Hypothalamus (tissue), 51 donors: ENCODE measurements around the gene ADAM10.

Experiments used
- DNase-seq, 51 donors: peaks; one replicate each; lab custom pipeline; 2025; lab: John Stamatoyannopoulos, UW

ADAM10 gene

DNA sequence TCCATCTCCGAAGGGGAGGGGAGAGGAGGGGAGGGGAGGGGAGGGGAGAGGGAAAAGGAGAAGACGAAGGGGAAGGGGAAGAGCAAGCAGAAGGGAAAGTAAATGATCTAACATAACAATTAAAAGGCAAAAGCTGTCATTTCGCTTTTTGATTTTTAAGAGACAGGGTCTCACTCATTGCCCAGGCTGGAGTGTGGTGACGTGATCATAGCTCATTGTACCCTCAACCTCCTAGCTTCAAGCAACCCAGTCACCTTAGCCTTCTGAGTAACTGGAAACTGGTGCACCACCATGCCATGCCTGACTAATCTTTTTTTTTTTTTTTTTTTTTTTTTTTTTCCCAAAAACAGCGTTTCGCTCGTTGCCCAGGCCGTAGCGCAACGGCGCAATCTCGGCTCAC, 22.6 kb downstream of the ADAM10 start:
- DNase-seq: no peak

- no peak for DNase-seq
Observed at GRCh38 chr15:58724466-58724865, 25.0 kb downstream of the ADAM10 start.

- no peak for DNase-seq
Observed at GRCh38 chr15:58717357-58717756, 32.1 kb downstream of the ADAM10 start.

DNA sequence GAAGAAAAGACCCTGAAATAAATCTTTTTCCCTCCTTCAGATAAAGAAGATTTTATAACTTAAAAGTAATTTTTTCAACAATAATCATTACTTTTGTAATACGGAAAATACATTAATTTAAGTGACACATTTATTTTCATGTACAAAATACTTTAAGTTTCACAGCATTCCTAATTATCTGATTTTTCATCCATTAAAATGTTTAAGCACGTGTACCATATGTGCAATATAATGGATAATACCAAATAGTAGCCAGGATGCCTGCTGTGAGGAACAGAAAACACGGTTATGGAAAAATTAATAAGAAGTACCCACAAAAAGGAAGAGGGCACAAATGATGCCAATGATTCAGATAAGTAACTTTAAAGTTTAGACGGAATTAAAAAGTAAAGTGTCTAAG, 33.5 kb downstream of the ADAM10 start:
- no peak for DNase-seq

GRCh38 chr15:58715266-58715917, 34.1 kb downstream of the ADAM10 start:
- DNase-seq: no peak

DNA sequence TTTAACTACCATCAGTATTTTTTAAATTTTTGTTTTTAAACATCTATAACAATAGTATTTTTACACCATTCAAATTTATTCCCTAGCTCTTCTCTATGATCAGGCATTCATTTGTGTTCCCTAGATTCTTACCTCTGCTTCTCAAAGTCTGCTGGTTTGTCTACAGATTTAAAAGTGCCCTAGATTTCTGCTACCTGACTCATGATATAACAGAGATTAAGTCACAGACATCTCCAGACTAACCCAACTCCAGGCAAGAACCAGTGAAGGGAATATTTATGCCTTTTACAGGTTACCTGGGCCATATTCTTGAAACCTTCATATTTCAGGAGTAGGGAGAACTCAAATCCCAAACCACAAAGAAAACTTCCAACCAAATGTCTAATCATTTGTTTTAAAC, 38.8 kb downstream of the ADAM10 start:
- DNase-seq: no peak

GRCh38 chr15:58707397-58707796, 42.1 kb downstream of the ADAM10 start:
- no peak for DNase-seq

DNA sequence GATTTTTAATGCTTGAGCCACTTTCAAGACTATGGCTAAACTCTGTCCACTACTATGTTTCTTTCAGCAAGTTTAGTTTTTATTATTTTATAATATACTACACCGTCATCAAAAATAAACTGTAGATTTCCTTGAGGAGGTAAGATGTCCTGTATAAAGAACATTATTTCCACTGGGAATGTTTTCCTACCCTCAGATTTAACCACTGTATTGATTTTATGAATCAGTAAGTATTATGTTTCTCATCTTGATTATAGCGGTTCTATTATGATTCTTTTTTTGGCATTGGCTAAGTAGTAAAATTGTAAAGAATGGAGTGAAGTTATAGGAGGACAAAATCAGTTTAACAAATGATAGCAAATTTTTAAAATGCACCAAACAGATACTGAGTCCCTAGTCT, 44.4 kb downstream of the ADAM10 start:
- DNase-seq: no peak

DNA sequence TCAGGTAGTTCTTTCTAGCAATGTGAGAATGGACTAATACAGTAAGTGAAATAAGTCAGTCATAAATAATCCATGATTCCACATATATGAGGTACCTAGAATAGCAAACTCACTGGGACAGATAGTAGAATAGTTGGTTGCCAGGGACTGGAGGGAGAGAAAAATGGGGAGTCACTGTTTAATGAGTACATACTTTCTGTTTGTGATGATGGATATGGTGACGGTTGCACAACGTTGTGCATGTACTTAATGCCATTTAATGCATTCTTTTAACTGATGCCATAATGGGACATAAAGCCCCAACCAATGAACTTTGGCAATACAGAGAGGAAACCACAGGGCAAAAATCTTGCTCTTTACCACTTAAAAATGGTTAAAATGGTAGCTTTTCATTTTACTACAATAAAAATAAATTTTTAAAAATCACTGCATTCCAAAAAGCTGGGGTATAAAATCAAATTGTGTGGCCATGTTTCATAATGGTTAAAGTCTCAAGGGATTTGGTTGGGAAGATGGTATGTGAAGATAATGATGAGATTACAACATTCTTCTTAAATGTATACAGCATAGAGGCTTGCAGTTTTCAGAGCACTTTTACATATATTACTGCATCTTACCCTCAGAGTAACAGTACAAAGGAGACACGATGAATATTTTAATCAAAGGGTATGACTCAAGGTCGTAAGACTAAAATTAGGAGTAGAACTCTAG, 45.2 kb downstream of the ADAM10 start:
- DNase-seq: no peak

GRCh38 chr15:58703610-58704009, 45.9 kb downstream of the ADAM10 start:
- DNase-seq: no peak

- no peak for DNase-seq
Observed at GRCh38 chr15:58702233-58702632, 47.3 kb downstream of the ADAM10 start.

DNA sequence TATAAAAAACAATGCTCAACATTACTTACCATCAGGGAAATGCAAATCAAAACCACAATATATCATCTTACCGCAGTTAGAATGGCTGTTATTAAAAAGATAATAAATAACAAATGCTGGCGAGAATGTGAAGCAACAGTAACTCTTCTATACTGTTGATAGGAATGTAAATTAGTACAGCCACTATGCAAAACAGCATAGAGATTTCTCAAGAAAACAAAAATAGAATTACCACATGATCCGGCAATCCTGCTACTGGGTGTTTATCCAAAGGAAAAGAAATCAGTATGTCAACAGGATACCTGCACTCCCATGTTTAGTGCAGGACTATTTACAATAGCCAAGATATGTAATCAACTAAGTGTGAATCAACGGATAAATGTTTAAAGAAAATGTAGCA, 48.1 kb downstream of the ADAM10 start:
- DNase-seq: no peak

DNA sequence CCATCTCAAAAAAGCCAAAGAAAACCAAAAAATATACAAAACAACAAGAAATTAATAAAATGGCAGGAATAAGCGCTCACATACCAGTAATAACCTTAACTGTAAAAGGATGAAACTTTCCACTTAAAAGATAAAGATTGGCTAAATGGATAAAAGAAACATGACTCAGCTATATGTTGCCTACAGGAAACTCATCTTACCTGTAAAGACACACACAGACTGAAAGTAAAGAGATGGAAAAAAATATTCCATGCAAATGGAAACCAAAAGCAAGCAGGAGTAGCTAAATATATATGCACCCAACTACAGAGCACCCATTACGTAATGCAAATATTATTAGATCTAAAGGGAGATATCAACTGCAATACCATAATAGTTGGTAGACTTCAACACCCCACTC, 49.7 kb downstream of the ADAM10 start:
- DNase-seq: no peak

DNA sequence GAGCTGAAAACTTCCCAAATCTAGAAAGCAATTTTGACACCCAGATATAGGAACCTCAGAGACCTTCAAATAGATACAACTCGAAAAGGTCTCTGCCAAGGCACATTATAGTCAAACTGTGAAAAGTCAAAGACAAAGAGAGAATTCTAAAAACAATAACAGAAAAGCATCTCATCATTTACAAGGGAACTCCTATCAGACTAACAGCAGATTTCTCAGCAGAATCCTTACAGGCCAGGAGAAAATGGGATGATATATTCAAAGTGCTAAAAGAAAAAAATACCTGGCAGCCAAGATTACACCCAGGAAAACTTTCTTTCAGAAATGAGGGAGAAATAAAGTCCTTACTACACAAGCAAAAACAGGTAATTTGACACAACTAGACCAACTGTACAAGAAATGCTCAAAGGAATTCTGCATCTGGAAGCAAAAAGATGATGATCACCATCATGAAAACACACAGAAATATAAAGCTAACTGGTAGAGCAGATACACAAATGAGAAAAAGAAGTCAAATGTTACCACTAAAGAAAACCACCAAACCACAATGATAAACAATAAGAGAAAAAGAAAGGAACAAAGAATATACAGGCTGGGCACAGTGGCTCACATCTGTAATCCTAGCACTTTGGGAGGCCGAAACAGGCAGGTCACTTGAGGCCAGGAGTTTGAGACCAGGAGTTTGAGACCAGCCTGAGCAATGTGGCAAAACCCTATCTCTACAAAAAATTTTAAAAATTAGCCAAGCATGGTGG, 50.4 kb downstream of the ADAM10 start:
- no peak for DNase-seq

DNA sequence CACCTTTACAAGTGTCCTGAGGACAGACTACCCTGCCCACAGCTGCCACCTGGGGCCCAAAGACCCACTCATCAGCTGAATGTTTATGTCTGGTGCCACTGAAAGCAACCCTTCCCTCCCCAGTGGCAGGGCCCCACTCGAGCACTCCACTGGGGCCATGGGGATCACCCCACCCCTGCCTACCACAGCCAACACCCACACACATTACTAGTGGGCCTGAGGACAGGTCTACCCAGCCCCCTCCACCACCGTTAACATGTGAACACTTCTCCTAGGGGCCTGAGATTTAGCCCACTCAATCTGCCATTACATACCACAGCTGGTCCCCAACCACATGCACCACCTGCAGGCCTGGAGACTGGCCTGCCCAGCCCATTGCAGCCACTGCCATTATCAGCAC, 52.3 kb downstream of the ADAM10 start:
- DNase-seq: no peak

DNA sequence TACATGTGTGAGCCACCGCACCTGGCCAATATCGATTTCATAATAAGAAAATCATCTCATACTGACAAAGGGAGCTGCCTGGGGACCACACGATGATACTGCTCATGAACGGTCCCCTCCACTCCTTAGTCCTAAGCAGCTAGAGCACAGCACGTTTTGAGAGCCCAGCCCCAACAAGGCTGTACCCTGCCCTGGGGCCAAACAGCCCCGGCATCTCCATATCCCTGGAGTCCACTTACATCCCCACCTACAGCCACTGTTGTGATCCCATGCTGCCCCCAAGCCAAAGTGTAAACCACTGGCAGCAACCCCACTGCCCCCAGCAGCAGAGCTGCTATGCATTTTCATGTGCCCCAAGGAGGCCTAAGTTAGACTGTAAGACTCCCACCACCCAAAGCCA, 52.8 kb downstream of the ADAM10 start:
- no peak for DNase-seq

- no peak for DNase-seq
Observed at GRCh38 chr15:58694641-58695398, 54.7 kb downstream of the ADAM10 start.

GRCh38 chr15:58690703-58691102, 58.8 kb downstream of the ADAM10 start:
- no peak for DNase-seq

- DNase-seq: no peak
Observed at GRCh38 chr15:58689646-58690045, 59.9 kb downstream of the ADAM10 start.

GRCh38 chr15:58686286-58686685, 63.2 kb downstream of the ADAM10 start:
- no peak for DNase-seq

DNA sequence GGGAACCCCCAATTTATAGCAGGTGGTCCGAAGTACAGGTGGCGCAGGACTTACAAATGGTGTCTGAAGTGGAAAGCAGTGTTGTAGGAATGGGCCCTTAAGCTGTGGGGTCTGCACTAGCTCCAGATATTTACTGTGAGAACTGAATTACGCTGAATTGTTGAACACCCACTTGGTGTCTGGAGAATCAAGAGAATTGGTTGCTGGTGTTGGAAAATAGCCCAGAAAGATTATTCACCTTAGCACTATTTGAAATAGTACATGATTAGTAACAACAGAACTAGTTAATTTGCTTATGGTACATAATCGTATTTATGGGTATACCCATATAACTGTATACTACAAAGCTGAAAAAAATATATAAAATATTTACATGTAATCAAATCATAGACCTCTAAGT, 64.8 kb downstream of the ADAM10 start:
- no peak for DNase-seq
